GM06990 (cell line): Measurements from ENCODE around the gene FTO.

Experiments
- DNase-seq: peaks from one replicate; pipeline ENCODE4 v3.0.0-alpha.2; 2011; ENCODE audit not compliant: insufficient read length; ENCODE audit errors: extremely low read depth
- H3K27me3 ChIP-seq: replicated peaks from 2 replicates; pipeline ENCODE4 v1.6.0; 2011; ENCODE audit warnings: low read length; ENCODE audit not compliant: control insufficient read depth, insufficient read depth
- H3K36me3 ChIP-seq: 2 replicates; pipeline ENCODE4 v1.5.1; 2011; ENCODE audit warnings: low read length; ENCODE audit not compliant: control insufficient read depth, insufficient read depth
- H3K4me3 ChIP-seq: replicated peaks from 2 replicates; pipeline ENCODE4 v1.5.1; 2011; ENCODE audit warnings: low read depth, mild to moderate bottlenecking, control low read depth, low read length
- CTCF ChIP-seq: IDR thresholded peaks from 2 replicates; pipeline ENCODE4 v1.5.1; 2011; ENCODE audit warnings: low read length, control low read depth, mild to moderate bottlenecking, inconsistent platforms; ENCODE audit not compliant: insufficient read depth, poor library complexity, severe bottlenecking

The FTO gene

GRCh38 chr16:53945996-53946395 is 242.0 kb downstream of the FTO start:
- Histone ChIP-seq H3K27me3 (no peaks in the 10 kb centered on the region), H3K36me3 (no peaks in the 10 kb centered on the region; the same call in 1 of the 2 replicates), H3K4me3 (no peak overlapping the region)
- peak; percentile 75 for TF ChIP-seq CTCF
- no peak for DNase-seq

DNA sequence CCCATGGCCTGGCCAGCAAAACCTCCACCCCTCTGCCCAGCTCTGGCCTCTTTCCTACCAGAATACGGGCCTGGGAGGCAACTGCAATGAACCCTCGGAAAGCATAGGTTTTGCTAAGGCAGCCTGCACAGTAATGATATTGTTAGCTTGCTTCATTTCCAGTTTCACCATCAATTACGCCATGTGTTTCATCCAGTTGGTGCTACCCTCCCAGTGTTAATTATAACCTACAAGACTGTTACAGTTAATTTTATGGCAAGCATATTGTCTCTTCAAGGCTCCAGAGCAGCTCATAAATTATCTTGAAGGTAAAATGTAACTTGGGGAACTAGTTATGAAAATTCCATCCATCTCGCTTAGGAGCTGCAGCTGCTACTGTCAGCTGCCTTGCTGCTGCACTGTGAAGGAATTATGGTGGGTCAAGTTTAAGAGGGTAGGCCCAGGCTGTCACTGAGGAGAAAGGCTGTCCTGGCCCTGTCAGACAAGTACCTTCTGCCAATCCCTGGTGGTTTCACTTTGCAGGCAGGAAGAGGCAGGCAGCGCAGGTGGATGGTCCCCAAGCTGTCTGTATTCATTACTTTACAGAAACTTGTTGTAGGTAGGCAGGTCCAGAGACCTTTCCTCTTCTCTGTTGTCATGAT is 242.9 kb downstream of the FTO start:
- Histone ChIP-seq H3K27me3 (no peaks in the 10 kb centered on the region), H3K4me3 (no peak overlapping the region), H3K36me3 (no peaks in the 10 kb centered on the region)
- DNase-seq, result no peak
- no peak for TF ChIP-seq CTCF

GRCh38 chr16:53947642-53948041 is 243.7 kb downstream of the FTO start:
- no peak overlapping the region for H3K4me3 ChIP-seq
- no peak for DNase-seq
- no peaks in the 10 kb centered on the region for H3K27me3 ChIP-seq
- no peak for TF ChIP-seq CTCF
- H3K36me3 ChIP-seq, result no peaks in the 10 kb centered on the region

GRCh38 chr16:53948326-53948725 is 244.4 kb downstream of the FTO start:
- DNase-seq, result no peak
- H3K36me3 ChIP-seq, result no peaks in the 10 kb centered on the region
- no peak for TF ChIP-seq CTCF
- no peaks in the 10 kb centered on the region for H3K27me3 ChIP-seq
- H3K4me3 ChIP-seq, result no peak overlapping the region

GRCh38 chr16:53948734-53949430 is 244.9 kb downstream of the FTO start:
- H3K27me3 ChIP-seq, result no peaks in the 10 kb centered on the region
- DNase-seq, result no peak
- no peaks in the 10 kb centered on the region for H3K36me3 ChIP-seq
- no peak overlapping the region for H3K4me3 ChIP-seq
- no peak for TF ChIP-seq CTCF
